IPS DF 4.7 (cell line): Measurements from ENCODE around the gene ELOVL2.
"Not testable (repeated sequence)": the region's sequence is repeated elsewhere in the genome, so short reads cannot be mapped to it uniquely, and the experiment has no call there.

ENCODE experiments used
- DNase-seq: peaks from one replicate; pipeline ENCODE4 v3.0.0-alpha.2; 2013; ENCODE audit warnings: low spot score; ENCODE audit errors: extremely low read depth

Gene ELOVL2

DNA sequence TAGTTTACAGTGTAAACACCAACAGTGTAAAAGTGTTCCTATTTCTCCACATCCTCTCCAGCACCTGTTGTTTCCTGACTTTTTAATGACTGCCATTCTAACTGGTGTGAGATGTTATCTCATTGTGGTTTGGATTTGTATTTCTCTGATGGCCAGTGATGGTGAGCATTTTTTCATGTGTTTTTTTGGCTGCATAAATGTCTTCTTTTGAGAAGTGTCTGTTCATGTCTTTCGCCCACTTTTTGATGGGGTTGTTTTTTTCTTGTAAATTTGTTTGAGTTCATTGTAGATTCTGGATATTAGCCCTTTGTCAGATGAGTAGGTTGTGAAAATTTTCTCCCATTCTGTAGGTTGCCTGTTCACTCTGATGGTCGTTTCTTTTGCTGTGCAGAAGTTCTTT, 59.1 kb downstream of the ELOVL2 start:
- not testable (repeated sequence) for DNase-seq

DNA sequence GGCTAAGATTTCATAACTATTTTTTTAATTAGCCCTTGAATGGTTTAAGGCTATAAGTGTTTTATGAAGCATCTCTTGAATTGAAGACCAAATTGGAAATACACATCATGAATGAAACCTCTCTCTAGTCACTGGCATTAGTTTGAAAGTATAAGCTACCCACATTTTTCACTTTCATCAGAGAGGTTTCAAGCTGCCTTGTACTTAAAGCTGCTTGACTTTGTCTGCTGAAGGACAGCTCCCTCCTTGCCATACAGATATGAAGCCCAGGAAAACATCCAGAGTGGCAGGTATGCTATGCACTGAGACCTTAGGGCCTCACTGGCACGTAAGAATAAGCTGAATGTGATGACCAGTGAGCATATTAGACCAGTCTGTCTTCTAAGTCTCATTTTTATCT, 62.7 kb downstream of the ELOVL2 start:
- no peak for DNase-seq

DNA sequence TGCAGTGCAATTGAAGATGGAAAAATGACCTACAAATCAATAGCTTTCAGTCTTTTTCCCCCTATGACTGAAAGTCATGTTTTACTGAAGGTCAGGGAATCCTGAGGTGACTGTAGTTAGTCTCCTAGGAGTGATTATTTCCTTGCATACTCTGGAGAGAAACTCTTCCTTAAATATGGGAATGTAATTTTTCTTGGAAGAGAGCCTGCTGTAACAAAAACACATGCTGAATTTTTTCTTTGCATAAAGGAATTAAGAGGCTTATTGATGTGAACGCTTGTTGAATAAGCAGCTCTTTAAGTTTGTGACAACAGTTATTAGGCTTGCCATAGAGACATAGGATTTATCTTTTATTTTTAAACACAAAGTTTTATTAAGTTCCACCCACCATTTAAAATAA, 64.5 kb downstream of the ELOVL2 start:
- DNase-seq = no peak

DNA sequence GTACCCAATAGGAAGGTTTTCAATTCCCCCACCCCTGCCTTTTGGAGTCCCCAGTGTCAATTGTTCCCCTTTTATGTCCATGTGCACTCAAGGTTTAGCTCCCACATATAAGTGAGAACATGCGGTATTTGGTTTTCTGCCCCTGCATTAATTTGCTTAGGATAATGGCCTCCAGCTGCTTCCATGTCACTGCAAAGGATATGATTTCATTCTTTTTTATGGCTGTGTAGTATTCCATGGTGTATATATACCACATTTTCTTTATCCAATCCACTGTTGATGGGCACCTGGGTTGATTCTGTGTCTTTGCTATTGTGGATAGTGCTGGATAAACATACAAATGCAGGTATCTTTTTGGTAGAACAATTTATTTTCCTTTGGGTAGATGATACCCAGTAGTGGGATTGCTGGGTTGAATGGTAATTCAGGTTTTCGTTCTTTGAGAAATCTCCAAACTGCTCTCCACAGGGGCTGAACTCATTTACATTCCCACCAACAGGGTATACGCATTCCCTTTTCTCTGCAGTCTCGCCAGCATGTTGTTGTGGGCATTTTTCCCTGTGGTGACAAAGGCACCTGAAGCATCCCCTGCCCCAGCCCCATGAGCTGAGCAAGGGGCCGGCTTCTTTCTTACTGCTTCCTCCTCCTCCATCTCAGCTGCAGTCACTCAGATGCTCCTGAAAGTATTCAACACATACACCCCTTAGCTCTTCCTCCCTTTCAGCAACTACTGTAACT, 66.7 kb downstream of the ELOVL2 start:
- DNase-seq = no peak

DNA sequence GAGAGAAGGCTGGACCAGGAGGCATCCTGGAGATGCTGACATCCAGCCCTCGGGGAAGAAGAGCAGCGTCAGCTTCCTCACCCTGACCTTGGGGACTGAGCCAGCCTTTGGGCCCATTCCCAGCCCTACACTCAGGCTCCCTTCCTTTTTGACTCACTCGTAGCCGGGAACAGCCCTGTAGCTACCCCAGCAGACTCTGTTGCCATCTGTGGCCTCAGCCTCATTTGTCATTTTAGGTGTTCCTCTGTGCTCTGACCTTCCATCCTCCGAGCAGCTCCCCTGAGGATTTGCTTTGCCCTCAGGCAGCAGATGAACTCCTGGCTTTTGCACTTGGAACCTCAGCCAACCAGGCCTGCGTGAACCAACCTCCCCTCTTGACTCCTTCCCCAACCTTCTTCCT, 67.5 kb downstream of the ELOVL2 start:
- DNase-seq = no peak

DNA sequence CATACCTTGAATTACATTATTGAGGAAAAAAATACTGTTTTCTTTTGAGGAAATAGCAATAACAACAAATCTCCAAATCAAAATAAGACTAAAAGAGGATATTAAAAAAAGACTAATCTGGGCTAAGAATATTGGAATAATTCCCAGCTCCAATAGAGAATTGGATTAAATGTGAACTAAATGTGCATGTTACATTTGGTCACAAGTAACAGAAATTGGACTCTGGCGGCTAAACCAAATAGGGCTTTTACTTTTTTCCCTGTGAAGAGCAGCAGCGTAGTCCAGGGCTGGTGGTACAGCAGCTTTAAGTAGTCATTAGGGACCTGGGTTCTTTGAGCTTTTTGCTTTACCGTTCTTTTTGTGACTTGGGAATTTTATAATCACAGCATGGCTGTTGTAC, 71.9 kb downstream of the ELOVL2 start:
- DNase-seq = no peak

DNA sequence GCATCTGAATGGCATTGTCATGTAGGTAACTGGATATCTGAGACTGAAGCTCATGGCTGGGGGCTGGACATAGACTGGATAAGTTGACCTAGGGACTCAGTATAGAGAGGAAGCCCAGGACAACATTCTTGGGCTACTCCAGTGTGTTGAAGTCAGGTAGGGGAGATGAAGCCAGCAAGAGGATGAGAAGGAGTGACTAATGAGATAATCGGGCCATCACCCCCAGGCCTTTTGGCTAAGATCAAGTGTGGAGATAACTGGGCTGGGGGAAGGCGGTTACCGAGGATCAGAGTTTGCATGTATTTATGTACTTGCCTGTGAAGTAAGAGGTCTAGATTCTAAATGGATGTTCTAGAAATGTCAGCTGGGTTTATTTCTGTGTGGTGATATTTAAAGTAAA, 73.4 kb downstream of the ELOVL2 start:
- DNase-seq = no peak

DNA sequence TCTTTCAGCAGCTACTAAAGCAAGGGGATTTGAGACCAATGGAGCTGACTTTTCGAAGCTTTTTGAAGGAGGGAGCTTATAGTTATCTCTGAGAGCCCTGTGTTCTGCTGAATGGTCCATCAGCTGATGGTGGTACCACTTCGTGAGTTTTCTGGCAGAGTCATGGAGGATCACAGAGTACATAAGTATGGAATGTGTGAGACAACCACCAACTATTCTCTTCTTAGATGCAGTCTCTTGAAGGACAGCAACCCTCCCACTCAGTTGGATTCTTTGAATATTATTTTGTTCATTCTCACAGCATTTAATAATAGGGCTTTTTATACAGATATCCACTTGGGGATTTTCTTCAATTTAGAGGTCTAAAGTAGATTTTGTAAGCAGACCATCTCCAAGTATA, 75.3 kb downstream of the ELOVL2 start:
- no peak for DNase-seq

DNA sequence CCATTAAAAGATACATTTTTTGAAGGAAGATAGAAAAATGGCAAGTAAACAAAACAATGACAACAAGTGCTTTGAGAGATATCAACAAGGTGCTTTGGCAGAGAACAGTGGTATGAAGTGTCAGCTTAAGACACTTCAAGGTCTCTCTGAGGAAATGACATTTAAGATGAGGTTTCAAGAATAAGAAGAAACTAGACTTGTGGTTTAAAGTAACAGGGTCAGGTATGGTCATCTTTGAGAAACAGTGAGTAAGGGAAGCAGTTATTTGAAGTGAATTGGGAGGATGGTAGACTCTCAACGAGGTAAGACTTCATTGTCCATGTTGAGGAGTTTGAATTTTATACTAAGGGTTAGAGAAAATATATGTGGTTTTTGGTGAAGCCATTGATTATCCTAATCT, 79.4 kb downstream of the ELOVL2 start:
- no peak for DNase-seq

DNA sequence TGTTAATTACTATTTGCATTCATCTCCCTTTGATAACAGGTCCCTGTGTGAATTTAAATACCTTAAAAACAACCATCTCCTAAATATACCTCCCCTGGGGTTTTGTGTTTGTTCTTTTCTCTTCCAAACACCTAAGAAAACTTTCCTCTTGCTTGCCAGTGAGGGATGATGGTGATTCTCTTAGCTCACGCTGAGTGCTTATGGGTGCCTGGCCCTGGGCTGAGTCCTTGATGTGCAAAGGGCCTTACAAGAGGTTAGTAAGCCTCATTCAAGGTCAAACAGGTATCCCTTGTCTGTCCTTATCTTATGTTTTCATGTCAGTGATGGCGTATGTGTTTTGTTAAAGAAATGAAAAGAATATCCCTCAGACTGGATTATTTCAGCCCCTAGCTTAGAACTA, 81.0 kb downstream of the ELOVL2 start:
- DNase-seq = no peak

DNA sequence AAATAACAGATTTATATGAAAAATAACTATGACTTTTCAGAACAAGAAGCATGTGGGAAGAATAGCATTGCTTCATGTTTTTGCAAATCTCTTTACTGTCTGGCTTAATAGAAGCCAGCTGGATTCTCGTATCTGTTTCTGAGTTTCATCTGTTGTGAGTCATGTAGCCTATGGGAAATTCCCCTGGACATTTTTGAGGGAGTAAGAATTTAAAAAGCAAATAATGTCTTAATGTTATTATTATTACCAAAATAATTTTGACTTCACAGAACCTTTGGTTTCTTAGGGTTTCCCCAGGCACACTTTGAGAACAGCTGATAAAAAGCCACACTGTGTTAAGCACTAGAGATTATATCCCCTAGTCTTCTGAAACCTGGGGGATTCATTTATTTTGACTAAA, 81.4 kb downstream of the ELOVL2 start:
- DNase-seq = no peak

DNA sequence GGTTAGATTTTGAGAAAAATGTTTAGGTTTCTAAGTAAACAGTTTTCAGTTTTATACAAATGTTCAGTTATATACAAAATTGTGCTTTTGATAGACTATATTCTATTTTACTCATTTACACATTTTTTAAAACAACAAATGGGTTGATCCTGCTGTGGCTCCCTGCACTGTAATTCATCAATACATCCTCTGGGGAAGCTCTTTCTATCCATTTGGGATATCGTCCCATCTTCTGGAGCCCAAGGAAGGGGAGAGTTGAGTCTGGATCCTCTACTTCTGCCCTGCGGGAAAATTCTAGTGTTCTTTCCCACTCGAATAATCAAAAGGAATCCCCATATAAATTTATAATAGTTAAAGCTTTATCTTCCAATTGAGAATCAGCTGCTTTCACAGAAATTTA, 82.3 kb downstream of the ELOVL2 start:
- no peak for DNase-seq

DNA sequence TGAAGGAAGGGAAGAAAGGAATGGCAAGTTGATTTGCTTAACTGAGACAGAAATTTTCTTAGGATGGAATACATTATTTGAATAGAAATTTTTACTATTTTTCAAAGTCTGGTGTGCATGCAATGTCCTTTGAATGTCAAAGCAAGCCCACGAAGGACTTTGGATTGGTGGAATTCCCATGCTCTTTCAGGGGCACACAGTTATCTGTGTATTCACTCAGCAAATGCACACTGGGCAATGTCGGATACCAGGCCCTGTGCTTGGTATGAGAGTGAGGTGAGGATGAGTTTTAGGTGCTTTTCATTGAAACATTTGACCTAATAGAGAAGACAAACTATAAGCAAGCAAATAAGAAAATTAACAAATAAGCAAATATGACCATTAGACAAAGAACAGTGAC, 83.9 kb downstream of the ELOVL2 start:
- no peak for DNase-seq

DNA sequence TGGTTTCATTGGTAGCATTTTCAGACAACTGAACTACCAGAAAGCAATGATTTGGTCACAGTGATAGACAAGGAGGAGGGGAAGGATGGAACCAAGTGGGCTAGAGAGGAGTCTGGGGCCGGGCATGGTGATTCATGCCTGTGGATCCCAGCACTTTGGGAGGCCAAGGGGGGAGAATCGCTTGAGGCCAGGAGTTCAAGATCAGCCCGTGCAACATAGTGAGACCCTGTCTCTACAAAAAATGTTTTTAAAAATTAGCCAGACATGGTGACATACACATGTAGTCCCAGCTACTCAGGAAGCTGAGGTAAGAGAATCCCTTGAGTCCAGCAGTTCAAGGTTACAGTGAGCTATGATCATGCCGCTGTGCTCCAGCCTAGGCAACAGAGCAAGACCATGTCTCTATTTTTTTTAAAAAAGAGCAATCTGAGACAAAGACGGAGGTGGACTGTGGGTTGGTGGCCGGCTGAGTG, 86.7 kb downstream of the ELOVL2 start:
- no peak for DNase-seq

DNA sequence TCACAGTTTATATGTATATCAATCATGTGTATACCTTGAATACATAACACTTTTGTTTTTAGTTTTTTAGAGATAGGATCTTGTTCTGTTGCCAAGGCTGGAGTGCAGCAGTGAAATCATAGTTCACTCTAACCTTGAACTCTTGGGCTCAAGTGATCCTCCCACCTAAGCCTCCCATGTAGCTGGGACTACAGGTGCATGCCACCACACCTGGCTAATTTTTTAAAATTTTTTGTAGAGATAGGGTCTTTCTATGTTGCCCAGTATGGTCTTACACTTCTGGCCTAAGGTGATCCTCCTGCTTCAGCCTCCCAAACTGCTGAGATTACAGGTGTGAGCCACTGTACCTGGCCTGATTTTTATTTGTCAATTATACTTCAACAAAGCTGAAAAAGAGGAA, 87.3 kb downstream of the ELOVL2 start:
- no peak for DNase-seq

DNA sequence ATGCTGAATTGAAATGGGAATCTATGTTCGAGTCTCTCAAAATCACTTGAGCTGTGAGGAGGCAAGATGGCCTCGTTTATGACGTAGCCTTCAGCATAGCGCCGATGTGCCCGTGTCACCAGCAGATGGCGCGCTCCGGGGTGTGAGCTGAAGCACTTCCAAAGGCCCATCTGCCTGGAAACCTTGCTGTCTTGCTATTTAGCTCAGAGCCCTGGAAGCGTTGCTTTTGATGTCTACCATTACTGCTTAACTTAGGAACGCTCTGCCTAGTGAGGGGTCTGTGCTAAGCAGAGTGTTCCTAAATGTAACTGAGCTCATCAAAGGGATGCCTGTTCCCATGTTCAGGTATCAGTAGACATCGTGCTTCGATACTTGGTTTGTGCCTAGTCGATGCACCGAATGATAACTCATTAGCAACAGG, 89.5 kb downstream of the ELOVL2 start:
- DNase-seq = peak; percentile 49

DNA sequence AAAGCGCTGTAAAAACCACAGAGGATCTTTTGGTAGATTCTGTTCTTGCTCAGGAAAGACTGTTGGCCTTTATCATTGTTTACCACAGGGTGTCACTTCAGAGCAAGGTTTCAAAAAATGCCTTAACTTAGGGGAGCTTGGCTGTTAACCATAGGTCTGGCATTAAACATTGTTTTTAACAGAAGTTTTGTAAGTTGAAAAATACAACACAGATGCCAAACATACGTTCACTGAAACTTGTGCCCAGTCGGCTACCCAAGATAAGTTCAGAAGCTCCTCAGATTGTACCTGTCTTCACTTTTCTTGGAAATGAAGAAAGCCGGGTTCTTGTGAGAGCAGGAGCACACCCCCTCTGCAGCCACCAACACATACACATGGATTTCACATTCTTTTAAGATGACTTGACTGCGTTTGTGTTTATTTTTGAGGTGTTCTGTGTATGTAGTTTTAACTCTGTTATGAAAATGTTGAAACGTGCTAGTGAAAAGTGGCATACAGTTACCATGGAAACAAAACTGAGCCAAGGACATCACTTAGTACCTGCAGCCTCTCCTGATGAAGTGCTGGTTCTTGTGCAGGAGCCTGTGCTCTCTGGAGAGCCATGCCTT, 92.3 kb downstream of the ELOVL2 start:
- DNase-seq = no peak

DNA sequence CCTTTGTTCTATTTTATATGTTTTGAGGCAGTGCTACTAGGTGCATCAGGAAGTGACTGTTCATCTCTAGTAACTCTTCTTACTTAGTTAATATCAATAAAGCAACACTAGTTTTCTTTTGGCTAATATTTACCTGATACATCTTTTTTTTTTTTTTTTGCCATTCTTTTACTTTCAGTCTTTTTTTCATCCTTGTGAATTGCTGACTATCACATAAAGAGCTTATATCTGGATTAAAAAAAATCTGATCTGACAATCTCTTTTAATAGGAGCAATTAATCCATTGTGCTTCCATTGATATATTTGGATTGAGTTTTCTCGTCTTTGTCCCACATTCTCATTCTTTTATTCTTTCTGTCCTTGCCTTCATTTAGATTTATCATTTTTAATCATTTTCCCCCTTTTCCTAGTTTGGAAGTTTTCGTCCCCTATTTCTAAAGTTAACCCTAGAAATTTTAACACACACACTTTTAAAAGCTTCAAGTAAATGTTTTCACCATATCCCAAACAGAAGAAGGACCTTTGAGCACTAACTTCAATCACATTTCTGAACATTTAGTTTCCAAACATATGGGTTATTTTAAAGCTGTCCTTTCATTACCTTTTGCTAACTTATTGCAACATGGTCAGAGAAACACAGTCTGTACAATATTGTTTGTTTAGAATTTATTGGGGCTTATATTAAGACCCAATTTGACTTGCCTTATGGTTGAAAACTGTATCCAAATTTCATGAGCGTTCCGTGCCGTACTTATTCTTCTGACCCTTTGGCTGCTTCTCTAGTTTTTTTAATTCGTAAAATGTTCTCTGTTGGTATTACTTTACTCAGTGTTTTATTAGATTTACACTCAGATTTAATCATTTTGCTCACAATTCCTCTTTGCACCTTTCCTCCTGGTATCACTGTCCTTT, 94.3 kb downstream of the ELOVL2 start:
- no peak for DNase-seq

DNA sequence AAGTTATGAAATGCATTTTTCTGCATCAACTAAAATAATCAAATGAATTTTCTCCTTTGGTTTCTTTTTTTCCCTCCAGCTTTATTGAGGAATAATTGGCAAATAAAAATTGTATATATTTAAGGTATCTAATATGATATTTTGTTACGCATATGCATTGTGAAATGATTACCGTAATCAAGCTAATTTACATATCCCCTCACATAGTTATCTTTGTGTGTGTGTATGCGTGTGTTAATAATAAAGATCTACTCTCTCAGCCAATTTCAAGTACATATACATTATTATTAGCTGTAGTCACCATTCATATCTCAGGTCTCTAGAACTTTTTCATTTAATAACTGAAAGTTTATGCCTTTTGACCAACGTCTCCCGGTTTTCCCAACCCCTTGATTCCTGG, 96.1 kb downstream of the ELOVL2 start:
- DNase-seq = no peak

DNA sequence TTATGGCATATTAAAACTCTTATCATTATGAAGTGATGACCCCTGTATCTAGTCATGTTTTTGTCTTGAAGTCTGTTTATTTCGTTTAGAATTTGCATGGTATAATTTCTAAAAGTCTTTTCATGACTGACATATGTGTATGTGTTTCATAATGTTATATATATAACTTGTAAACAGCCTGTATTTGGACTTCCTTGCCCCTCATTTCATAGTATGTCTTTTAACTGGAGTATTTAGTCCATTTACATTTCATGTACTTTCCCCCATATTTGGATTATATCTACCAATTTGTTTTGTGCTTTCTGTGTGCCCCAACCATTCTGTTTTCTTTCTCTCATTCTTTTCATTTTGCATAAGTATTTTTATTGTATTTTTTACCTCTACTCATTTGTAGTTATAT, 98.3 kb downstream of the ELOVL2 start:
- no peak for DNase-seq

DNA sequence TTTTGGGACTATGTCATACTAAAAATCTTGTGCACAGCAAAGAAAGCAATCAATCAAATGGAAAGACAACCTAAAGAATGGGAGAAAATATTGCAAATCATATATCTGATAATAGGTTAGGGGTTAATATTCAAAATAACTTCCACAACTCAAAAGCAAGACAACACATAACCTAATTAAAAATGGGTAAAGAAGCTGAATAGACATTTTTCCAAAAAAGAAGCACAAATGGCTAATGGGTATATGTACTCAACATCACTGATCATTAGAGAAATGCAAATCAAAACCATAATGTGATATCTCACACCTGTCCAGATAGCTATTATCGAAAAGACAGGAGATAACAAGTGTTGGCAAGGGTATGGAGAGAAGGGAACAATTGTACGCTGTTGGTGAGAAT, 104.3 kb downstream of the ELOVL2 start:
- no peak for DNase-seq

DNA sequence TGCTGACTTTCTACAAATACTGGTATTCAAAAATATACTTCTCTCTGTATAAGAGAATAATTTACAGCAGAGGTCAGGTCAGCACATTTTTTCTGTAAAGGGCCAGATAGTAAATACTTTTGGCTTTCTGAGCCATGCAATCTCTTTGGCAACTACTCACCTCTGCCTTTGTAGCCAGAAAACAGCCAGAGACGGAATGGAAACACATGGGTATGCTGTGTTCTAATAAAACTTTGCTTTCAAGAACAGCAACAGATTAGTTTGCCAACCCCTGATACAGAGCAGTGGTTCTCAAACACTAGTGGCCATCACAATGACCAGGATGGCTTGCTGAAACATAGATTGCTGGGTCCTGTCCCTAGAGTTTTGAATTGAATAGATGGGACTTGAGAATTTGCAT, 111.0 kb downstream of the ELOVL2 start:
- DNase-seq = no peak
